Mesendoderm (in vitro differentiated cells): ENCODE measurements around the gene ZKSCAN1.
A peak's percentile ranks its signal among the peaks of the same experiment; 100 is the strongest.
"Not testable (repeated sequence)": the region's sequence is repeated elsewhere in the genome, so short reads cannot be mapped to it uniquely, and the experiment has no call there.

Experiments
- DNase-seq: peaks from one replicate; pipeline ENCODE4 v3.0.0; 2013
- H2AK5ac ChIP-seq: 2 replicates; pipeline ENCODE4 v1.6.1; 2013; ENCODE audit warnings: low read length, inconsistent platforms
- H2BK120ac ChIP-seq: 2 replicates; pipeline ENCODE4 v1.6.1; 2013; ENCODE audit warnings: low read depth, mild to moderate bottlenecking, low read length, moderate library complexity, mixed read lengths
- H2BK15ac ChIP-seq: replicated peaks from 2 replicates; pipeline ENCODE4 v1.6.1; 2013; ENCODE audit warnings: low read depth, mild to moderate bottlenecking, moderate library complexity
- H2BK5ac ChIP-seq: 2 replicates; pipeline ENCODE4 v1.6.1; 2013; ENCODE audit warnings: low read length, inconsistent platforms
- H3K18ac ChIP-seq: 2 replicates; pipeline ENCODE4 v1.6.1; 2013; ENCODE audit warnings: mild to moderate bottlenecking, low read length, mixed read lengths
- H3K23ac ChIP-seq: one replicate; pipeline ENCODE4 v1.6.1; 2013; ENCODE audit warnings: low read length
- H3K27ac ChIP-seq: 2 replicates; pipeline ENCODE4 v1.5.1; 2013; ENCODE audit warnings: low read depth, mild to moderate bottlenecking, inconsistent platforms, low read length, moderate library complexity
- H3K27me3 ChIP-seq: 2 replicates; pipeline ENCODE4 v1.6.1; 2013; ENCODE audit warnings: low read length, control low read depth, mild to moderate bottlenecking, inconsistent platforms; ENCODE audit not compliant: insufficient read depth, poor library complexity
- H3K36me3 ChIP-seq: 2 replicates; pipeline ENCODE4 v1.6.1; 2013; ENCODE audit warnings: low read length, inconsistent platforms; ENCODE audit not compliant: control insufficient read depth, insufficient read depth
- H3K4ac ChIP-seq: one replicate; pipeline ENCODE4 v1.6.1; 2013; ENCODE audit warnings: low read depth, mild to moderate bottlenecking, low read length, moderate library complexity
- H3K4me1 ChIP-seq: 2 replicates; pipeline ENCODE4 v1.6.1; 2013; ENCODE audit warnings: low read depth, low read length, inconsistent platforms; ENCODE audit not compliant: control insufficient read depth
- H3K4me2 ChIP-seq: 2 replicates; pipeline ENCODE4 v1.6.1; 2013; ENCODE audit warnings: low read length
- H3K4me3 ChIP-seq: 2 replicates; pipeline ENCODE4 v1.5.1; 2013; ENCODE audit warnings: mild to moderate bottlenecking, low read length
- H3K56ac ChIP-seq: one replicate; pipeline ENCODE4 v1.6.1; 2013; ENCODE audit warnings: low read length
- H3K79me1 ChIP-seq: 2 replicates; pipeline ENCODE4 v1.6.1; 2013; ENCODE audit warnings: low read length, inconsistent platforms
- H3K79me2 ChIP-seq: 2 replicates; pipeline ENCODE4 v1.6.1; 2013; ENCODE audit warnings: mild to moderate bottlenecking, low read length; ENCODE audit not compliant: control insufficient read depth, insufficient read depth
- H3K9ac ChIP-seq: 2 replicates; pipeline ENCODE4 v1.6.1; 2013; ENCODE audit warnings: low read length, inconsistent platforms
- H4K5ac ChIP-seq: one replicate; pipeline ENCODE4 v1.6.1; 2013; ENCODE audit warnings: low read length
- H4K8ac ChIP-seq: one replicate; pipeline ENCODE4 v1.6.1; 2013; ENCODE audit warnings: low read depth, mild to moderate bottlenecking, control low read depth, low read length, moderate library complexity
- WGBS: extraction: QIAGEN DNeasy Blood & Tissue Kit; methylation state at CpG from one replicate; pipeline ENCODE4 v1.1.7; 2013; ENCODE audit warnings: low lambda C conversion rate, missing lambda C conversion rate; ENCODE audit not compliant: insufficient coverage; ENCODE audit errors: extremely low coverage; 5-methylcytosine and 5-hydroxymethylcytosine counted together

Gene ZKSCAN1

GRCh38 chr7:99974681-99975080 lies 40.7 kb upstream of the ZKSCAN1 start:
- Histone ChIP-seq H3K79me2 (no peaks in the 10 kb centered on the region), H3K18ac (no peak overlapping the region), H4K5ac (no peak overlapping the region), H2BK15ac (no peak overlapping the region), H3K56ac (no peak overlapping the region), H3K4me3 (no peak overlapping the region), H3K4ac (no peak overlapping the region), H3K23ac (no peak overlapping the region), H3K4me1 (no peaks in the 10 kb centered on the region), H4K8ac (no peak overlapping the region), H2BK120ac (no peak overlapping the region), H2BK5ac (no peak overlapping the region), H3K27me3 (no peaks in the 10 kb centered on the region), H3K9ac (no peak overlapping the region), H3K27ac (no peak overlapping the region), H3K36me3 (no peaks in the 10 kb centered on the region), H2AK5ac (no peak overlapping the region), H3K79me1 (no peaks in the 10 kb centered on the region), H3K4me2 (no peak overlapping the region)
- no peak for DNase-seq
- WGBS: no CpG with 5 or more reads among the region's 1 CpG

- Histone ChIP-seq H3K27ac (no peak within 1 kb of the TSS), H3K9ac (no peak within 1 kb of the TSS), H4K8ac (no peak within 1 kb of the TSS), H2AK5ac (no peak within 1 kb of the TSS), H3K79me2 (no peaks in the 10 kb centered on the region), H3K4me3 (no peak within 1 kb of the TSS), H3K18ac (no peak within 1 kb of the TSS), H2BK5ac (no peak within 1 kb of the TSS), H3K23ac (no peak within 1 kb of the TSS), H2BK120ac (no peak within 1 kb of the TSS), H3K36me3 (no peaks in the 10 kb centered on the region), H4K5ac (no peak within 1 kb of the TSS), H3K4ac (no peak within 1 kb of the TSS), H2BK15ac (no peak within 1 kb of the TSS), H3K56ac (no peak within 1 kb of the TSS), H3K4me1 (no peaks in the 10 kb centered on the region), H3K27me3 (no peaks in the 10 kb centered on the region), H3K4me2 (no peak within 1 kb of the TSS), H3K79me1 (no peaks in the 10 kb centered on the region)
- WGBS: no CpG with 5 or more reads among the region's 5 CpGs
- no peak for DNase-seq
Observed at GRCh38 chr7:99975782-99976521, 39.4 kb upstream of the ZKSCAN1 start, which contains the start of gene AZGP1. Gene AZGP1 (minus strand): TSS chr7:99976031. CDS start chr7:99976020, 11 bp downstream.

- no CpG with 5 or more reads among the region's 13 CpGs for WGBS
- no peak overlapping the region for H2BK120ac ChIP-seq
- H3K27ac ChIP-seq: no peak overlapping the region
- peak; percentile 52 for DNase-seq
- no peak overlapping the region for H3K23ac ChIP-seq
- H3K27me3 ChIP-seq: no peaks in the 10 kb centered on the region
- H3K79me2 ChIP-seq: no peaks in the 10 kb centered on the region
- H3K4me1 ChIP-seq: no peaks in the 10 kb centered on the region
- H3K79me1 ChIP-seq: no peaks in the 10 kb centered on the region
- H2BK15ac ChIP-seq: no peak overlapping the region
- H2BK5ac ChIP-seq: no peak overlapping the region
- no peak overlapping the region for H4K8ac ChIP-seq
- H3K56ac ChIP-seq: no peak overlapping the region
- H4K5ac ChIP-seq: no peak overlapping the region
- no peaks in the 10 kb centered on the region for H3K36me3 ChIP-seq
- H3K18ac ChIP-seq: no peak overlapping the region
- no peak overlapping the region for H3K4me2 ChIP-seq
- no peak overlapping the region for H2AK5ac ChIP-seq
- H3K4me3 ChIP-seq: no peak overlapping the region
- no peak overlapping the region for H3K9ac ChIP-seq
- H3K4ac ChIP-seq: no peak overlapping the region
Observed at GRCh38 chr7:99976626-99977025, 38.8 kb upstream of the ZKSCAN1 start.

- H3K56ac ChIP-seq, H3K79me2 ChIP-seq, H3K79me1 ChIP-seq, H3K4me1 ChIP-seq, H3K18ac ChIP-seq, H3K27ac ChIP-seq, H2AK5ac ChIP-seq, H3K4me2 ChIP-seq, H3K4ac ChIP-seq, H2BK5ac ChIP-seq, H2BK15ac ChIP-seq, H3K36me3 ChIP-seq, H3K23ac ChIP-seq, H2BK120ac ChIP-seq, H3K4me3 ChIP-seq, H3K27me3 ChIP-seq, H4K8ac ChIP-seq, H4K5ac ChIP-seq, H3K9ac ChIP-seq: not testable (repeated sequence)
- peak; percentile 36 for DNase-seq
- no CpG with 5 or more reads among the region's 10 CpGs for WGBS
Observed at GRCh38 chr7:99979814-99980225, 35.6 kb upstream of the ZKSCAN1 start.

GRCh38 chr7:99980448-99980872 lies 34.9 kb upstream of the ZKSCAN1 start:
- not testable (repeated sequence) for H3K18ac ChIP-seq, H3K9ac ChIP-seq, H3K4me2 ChIP-seq, H3K79me2 ChIP-seq, H2AK5ac ChIP-seq, H3K4me1 ChIP-seq, H2BK15ac ChIP-seq, H4K8ac ChIP-seq, H3K4me3 ChIP-seq, H3K79me1 ChIP-seq, H2BK5ac ChIP-seq, H3K56ac ChIP-seq, H2BK120ac ChIP-seq, H3K23ac ChIP-seq, H4K5ac ChIP-seq, DNase-seq, H3K27me3 ChIP-seq, H3K4ac ChIP-seq, H3K36me3 ChIP-seq, H3K27ac ChIP-seq
- WGBS: no CpG with 5 or more reads among the region's 4 CpGs

- not testable (repeated sequence) for H2BK5ac ChIP-seq, H3K56ac ChIP-seq, H3K4me3 ChIP-seq, H3K9ac ChIP-seq, H3K18ac ChIP-seq, H2BK120ac ChIP-seq, H3K4me1 ChIP-seq, H2AK5ac ChIP-seq, H3K4me2 ChIP-seq, H3K23ac ChIP-seq, H3K27me3 ChIP-seq, H4K5ac ChIP-seq, H4K8ac ChIP-seq, DNase-seq, H3K79me1 ChIP-seq, H3K36me3 ChIP-seq, H2BK15ac ChIP-seq, H3K27ac ChIP-seq, H3K4ac ChIP-seq, H3K79me2 ChIP-seq
- WGBS: no CpG with 5 or more reads among the region's 7 CpGs
Observed at GRCh38 chr7:99981066-99981465, 34.3 kb upstream of the ZKSCAN1 start.
